Amniotic stem cell (primary cell): ENCODE data around the gene CBX5.
"Not testable (repeated sequence)": the region's sequence is repeated elsewhere in the genome, so short reads cannot be mapped to it uniquely, and the experiment has no call there.

Experiments
- DNase-seq: peaks from one replicate; lab custom pipeline; 2025; lab: John Stamatoyannopoulos, UW

The CBX5 gene

DNA sequence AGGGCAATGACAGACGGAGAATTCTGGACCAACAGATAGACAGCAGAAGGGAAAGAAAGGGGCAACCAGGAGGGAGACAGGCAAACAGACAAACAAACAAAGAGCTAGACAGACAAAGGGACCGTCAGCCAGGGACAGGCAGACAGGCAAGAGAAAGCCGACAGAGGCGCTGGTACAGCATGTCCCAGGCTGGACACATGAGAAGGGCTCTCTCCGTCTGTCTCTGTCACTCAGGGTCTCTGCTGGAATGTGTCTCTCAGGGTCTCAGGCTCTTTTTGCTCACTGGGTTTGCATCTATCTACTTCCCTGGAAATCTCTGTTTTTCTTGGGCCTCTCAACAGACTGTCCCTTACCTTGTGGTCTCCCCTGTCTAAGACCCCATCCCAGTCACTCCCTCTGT, 82.9 kb downstream of the CBX5 start:
- DNase-seq, result no peak

GRCh38 chr12:54196396-54196795, 83.5 kb downstream of the CBX5 start:
- DNase-seq, result no peak

- DNase-seq, result no peak
These were observed 84.1 kb downstream of the CBX5 start for GRCh38 chr12:54195737-54196347.

GRCh38 chr12:54195080-54195736, 84.7 kb downstream of the CBX5 start:
- DNase-seq, result no peak

- DNase-seq, result not testable (repeated sequence)
These were observed 85.3 kb downstream of the CBX5 start for GRCh38 chr12:54194611-54195010.

- DNase-seq, result no peak
These were observed 86.5 kb downstream of the CBX5 start for GRCh38 chr12:54193434-54193833.

GRCh38 chr12:54191550-54192022, 88.3 kb downstream of the CBX5 start:
- peak; percentile 23 for DNase-seq

GRCh38 chr12:54191126-54191525, 88.8 kb downstream of the CBX5 start:
- DNase-seq, result no peak

DNA sequence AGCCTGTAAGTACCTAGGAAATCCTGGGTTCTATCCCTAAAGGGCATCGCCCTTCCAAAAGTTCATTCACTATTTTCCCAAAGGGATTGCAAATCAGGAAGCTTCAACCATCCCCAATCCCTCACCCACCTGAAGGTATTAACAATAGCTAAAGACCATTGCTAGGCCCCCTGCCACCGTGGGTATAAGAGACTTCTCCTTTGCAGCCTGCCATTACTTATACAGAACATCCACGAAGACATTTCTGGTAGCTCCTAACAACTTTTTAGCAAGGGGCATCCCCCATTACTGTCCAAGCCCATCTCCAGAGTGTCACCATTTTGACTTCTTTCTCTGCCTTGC, 90.8 kb downstream of the CBX5 start:
- no peak for DNase-seq

- no peak for DNase-seq
These were observed 92.8 kb downstream of the CBX5 start for GRCh38 chr12:54187075-54187474.

DNA sequence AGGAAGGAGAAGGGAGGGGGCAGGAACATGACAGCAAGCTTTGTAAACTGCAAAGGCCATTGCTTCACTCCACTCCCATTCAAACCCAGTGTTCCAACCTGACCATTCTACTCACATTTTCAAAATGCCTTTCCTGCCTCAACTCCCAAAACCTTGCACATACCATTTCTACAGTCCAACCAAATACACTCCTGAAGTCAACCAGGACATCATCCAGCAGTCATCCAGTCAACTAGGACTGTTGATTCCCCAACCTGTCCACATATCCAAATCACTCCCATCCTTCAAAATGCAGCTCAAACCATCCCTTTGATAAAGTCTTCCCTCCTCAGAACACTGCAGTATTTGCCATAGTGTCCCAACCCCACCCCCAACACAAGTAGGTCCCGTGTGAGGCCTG, 94.0 kb downstream of the CBX5 start:
- no peak for DNase-seq

DNA sequence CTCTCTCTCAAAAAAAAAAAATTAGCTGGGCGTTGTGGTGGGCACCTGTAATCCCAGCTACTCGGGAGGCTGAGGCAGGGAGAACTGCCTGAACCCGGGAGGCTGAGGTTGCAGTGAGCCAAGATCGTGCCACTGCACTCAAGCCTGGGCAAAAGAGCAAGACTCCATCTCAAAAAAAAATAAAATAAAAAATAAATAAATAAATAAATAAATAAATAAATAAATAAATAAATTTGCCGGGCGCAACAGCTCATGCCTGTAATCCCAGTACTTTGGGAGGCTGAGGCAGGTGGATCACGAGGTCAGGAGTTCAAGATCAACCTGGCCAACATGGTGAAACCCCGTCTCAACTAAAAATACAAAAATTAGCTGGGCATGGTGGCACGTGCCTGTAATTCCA, 94.6 kb downstream of the CBX5 start:
- DNase-seq, result not testable (repeated sequence)

- DNase-seq, result no peak
These were observed 95.7 kb downstream of the CBX5 start for GRCh38 chr12:54184024-54184805.

GRCh38 chr12:54182981-54183380, 96.9 kb downstream of the CBX5 start:
- no peak for DNase-seq

DNA sequence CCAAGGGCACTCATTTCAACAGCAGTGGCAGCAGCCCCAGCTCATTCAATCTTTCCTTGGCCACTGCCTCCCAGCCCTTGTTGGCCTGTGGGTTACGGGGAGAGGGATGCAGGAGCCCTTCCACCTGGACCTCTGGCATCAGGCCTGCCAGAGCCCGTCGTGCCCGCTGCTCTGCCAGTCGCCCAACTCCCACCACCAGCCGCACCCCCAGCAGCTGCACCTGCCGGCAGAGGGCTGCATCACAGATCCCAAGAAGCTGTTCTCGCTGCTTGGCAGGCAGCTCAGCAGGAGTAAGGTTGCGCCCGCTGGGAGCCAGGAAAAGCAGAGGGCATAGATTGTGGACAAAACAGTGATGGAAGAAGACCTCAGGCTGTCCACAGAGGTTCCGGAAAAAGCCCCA, 97.8 kb downstream of the CBX5 start:
- DNase-seq, result no peak
